GM19043 (cell line): Measurements from ENCODE around the gene RAD51B.

Source experiments
- ATAC-seq: cut with Tn5 transposase; IDR thresholded peaks from one replicate; pipeline ENCODE4 v1.9.1; 2021; ENCODE audit warnings: low read depth; ENCODE audit not compliant: unreplicated experiment

The RAD51B gene

GRCh38 chr14:68705741-68706283, 886.2 kb downstream of the RAD51B start:
- no peak for ATAC-seq

GRCh38 chr14:68707482-68707881, 887.9 kb downstream of the RAD51B start:
- no peak for ATAC-seq

GRCh38 chr14:68708343-68708742, 888.8 kb downstream of the RAD51B start:
- no peak for ATAC-seq

GRCh38 chr14:68709007-68709406, 889.4 kb downstream of the RAD51B start:
- ATAC-seq: no peak

GRCh38 chr14:68710776-68711175, 891.2 kb downstream of the RAD51B start:
- ATAC-seq: no peak

- ATAC-seq: no peak
Observed at GRCh38 chr14:68711561-68712309, 892.2 kb downstream of the RAD51B start.

- no peak for ATAC-seq
Observed at GRCh38 chr14:68712703-68713370, 893.3 kb downstream of the RAD51B start.

GRCh38 chr14:68713782-68714181, 894.2 kb downstream of the RAD51B start:
- no peak for ATAC-seq

- ATAC-seq: no peak
Observed at GRCh38 chr14:68714991-68715924, 895.7 kb downstream of the RAD51B start.

GRCh38 chr14:68716698-68717097, 897.1 kb downstream of the RAD51B start:
- no peak for ATAC-seq

- no peak for ATAC-seq
Observed at GRCh38 chr14:68718023-68718990, 898.7 kb downstream of the RAD51B start.

- ATAC-seq: no peak
Observed at GRCh38 chr14:68719634-68720384, 900.2 kb downstream of the RAD51B start.

- no peak for ATAC-seq
Observed at GRCh38 chr14:68722186-68722585, 902.6 kb downstream of the RAD51B start.

- no peak for ATAC-seq
Observed at GRCh38 chr14:68722968-68723566, 903.5 kb downstream of the RAD51B start.

GRCh38 chr14:68723808-68724268, 904.3 kb downstream of the RAD51B start:
- ATAC-seq: no peak

GRCh38 chr14:68724914-68725313, 905.3 kb downstream of the RAD51B start:
- ATAC-seq: no peak

GRCh38 chr14:68726093-68726695, 906.6 kb downstream of the RAD51B start:
- ATAC-seq: no peak
